GM23338 (cell line): ENCODE data around the gene SETD1A. TPM values are rescaled to one million over a fixed set of nuclear protein-coding genes. Genes with fewer than 3 reads are reported as not detected.

Source experiments
- ATAC-seq: fragments of 200-7000 bp; cut with Tn5 transposase; 3 replicates; pipeline ENCODE4 v1.9.1; 2020
- DNase-seq: peaks from one replicate; pipeline ENCODE4 v3.0.0-alpha.2; 2015; ENCODE audit warnings: low spot score
- H2AFZ ChIP-seq: fragments of 200-600 bp; sonication (generic); 2 replicates; pipeline ENCODE4 v1.8.0; 2016; ENCODE audit warnings: antibody characterized with exemption, mild to moderate bottlenecking, moderate library complexity
- H3F3A ChIP-seq: fragments of 200-600 bp; sonication (generic); replicated peaks from 2 replicates; pipeline ENCODE4 v1.8.0; 2017; ENCODE audit warnings: antibody characterized with exemption, mixed run types, low read depth
- H3K27ac ChIP-seq: fragments of 200-600 bp; sonication (generic); 2 replicates; pipeline ENCODE4 v1.6.1; 2016; ENCODE audit warnings: low read depth
- H3K27me3 ChIP-seq: fragments of 200-600 bp; sonication (generic); 2 replicates; pipeline ENCODE4 v1.8.0; 2016; ENCODE audit warnings: mild to moderate bottlenecking, mixed run types, moderate library complexity; ENCODE audit not compliant: insufficient read depth
- H3K36me3 ChIP-seq: fragments of 200-600 bp; sonication (generic); 2 replicates; pipeline ENCODE4 v1.8.0; 2016; ENCODE audit warnings: mild to moderate bottlenecking; ENCODE audit not compliant: insufficient read depth
- H3K4me1 ChIP-seq: fragments of 200-600 bp; sonication (generic); 2 replicates; pipeline ENCODE4 v1.8.0; 2016; ENCODE audit warnings: mild to moderate bottlenecking, moderate library complexity; ENCODE audit not compliant: insufficient read depth
- H3K4me2 ChIP-seq: fragments of 200-600 bp; sonication (generic); 2 replicates; pipeline ENCODE4 v1.7.1; 2017; ENCODE audit warnings: mixed run types
- H3K4me3 ChIP-seq: fragments of 200-600 bp; sonication (generic); 2 replicates; pipeline ENCODE4 v1.6.1; 2016; ENCODE audit warnings: mixed run types
- H3K79me2 ChIP-seq: fragments of 200-600 bp; sonication (generic); replicated peaks from 2 replicates; pipeline ENCODE4 v1.8.0; 2017; ENCODE audit warnings: mild to moderate bottlenecking; ENCODE audit not compliant: insufficient read depth
- H3K9me2 ChIP-seq: fragments of 200-600 bp; sonication (generic); 2 replicates; pipeline ENCODE4 v1.8.0; 2017; ENCODE audit not compliant: insufficient read depth
- H4K20me1 ChIP-seq: fragments of 200-600 bp; sonication (generic); replicated peaks from 2 replicates; pipeline ENCODE4 v1.8.0; 2017; ENCODE audit warnings: mild to moderate bottlenecking; ENCODE audit not compliant: insufficient read depth
- H3K27ac Mint-ChIP-seq: 2 replicates; pipeline ENCODE4 v1.8.0; 2020; ENCODE audit warnings: inconsistent platforms, mild to moderate bottlenecking, moderate library complexity, mixed read lengths
- H3K27me3 Mint-ChIP-seq: 3 replicates; pipeline ENCODE4 v1.8.0; 2022; ENCODE audit warnings: low read depth, mild to moderate bottlenecking, moderate library complexity, mixed read lengths, inconsistent platforms; ENCODE audit not compliant: insufficient read depth, poor library complexity
- H3K36me3 Mint-ChIP-seq: 3 replicates; pipeline ENCODE4 v1.8.0; 2021; ENCODE audit warnings: low read depth, mild to moderate bottlenecking, inconsistent platforms, moderate library complexity, mixed read lengths
- H3K4me1 Mint-ChIP-seq: 3 replicates; pipeline ENCODE4 v1.8.0; 2020; ENCODE audit warnings: mild to moderate bottlenecking, inconsistent platforms, mixed read lengths
- H3K4me3 Mint-ChIP-seq: 3 replicates; pipeline ENCODE4 v1.8.0; 2021; ENCODE audit warnings: moderate library complexity, mild to moderate bottlenecking, inconsistent platforms, mixed read lengths
- H3K9me3 Mint-ChIP-seq: 3 replicates; pipeline ENCODE4 v1.8.0; 2020; ENCODE audit warnings: moderate library complexity, mild to moderate bottlenecking, inconsistent platforms, mixed read lengths
- CREB1 ChIP-seq: fragments of 250-450 bp; sonication (Bioruptor Pico); IDR thresholded peaks from 2 replicates; pipeline ENCODE4 v1.5.0; 2020; ENCODE audit warnings: low read depth, mild to moderate bottlenecking, moderate library complexity
- ETS1 ChIP-seq: IDR thresholded peaks from 2 replicates; pipeline ENCODE4 v1.6.1; 2016; ENCODE audit warnings: antibody characterized with exemption
- JUNB ChIP-seq: IDR thresholded peaks from one replicate; pipeline ENCODE4 v1.6.1; 2016; ENCODE audit warnings: antibody characterized with exemption; ENCODE audit not compliant: unreplicated experiment
- NANOG ChIP-seq: IDR thresholded peaks from 2 replicates; pipeline ENCODE4 v1.6.1; 2016; ENCODE audit warnings: antibody characterized with exemption, borderline replicate concordance
- POLR2AphosphoS5 ChIP-seq: IDR thresholded peaks from 2 replicates; pipeline ENCODE4 v1.6.1; 2016; ENCODE audit warnings: antibody characterized with exemption, low read depth
- REST ChIP-seq: IDR thresholded peaks from one replicate; pipeline ENCODE4 v1.6.1; 2018; ENCODE audit warnings: antibody characterized with exemption; ENCODE audit not compliant: unreplicated experiment
- STAT1 ChIP-seq: IDR thresholded peaks from one replicate; pipeline ENCODE4 v1.6.1; 2016; ENCODE audit warnings: antibody characterized with exemption; ENCODE audit not compliant: unreplicated experiment
- ZNF114 ChIP-seq: fragments of 250-450 bp; sonication (Bioruptor Pico); IDR thresholded peaks from 2 replicates; pipeline ENCODE4 v1.5.0; 2020; ENCODE audit warnings: mild to moderate bottlenecking, moderate library complexity
- ZNF331 ChIP-seq: fragments of 250-450 bp; sonication (Bioruptor Pico); IDR thresholded peaks from 2 replicates; pipeline ENCODE4 v1.5.0; 2020; ENCODE audit warnings: low read depth, mild to moderate bottlenecking, moderate library complexity
- ZNF462 ChIP-seq: fragments of 250-450 bp; sonication (Bioruptor Pico); IDR thresholded peaks from 2 replicates; pipeline ENCODE4 v1.5.0; 2020; ENCODE audit warnings: mild to moderate bottlenecking, moderate library complexity
- polyA plus RNA-seq: library from polyadenylated mRNA; unstranded; fragments of >200 nt; fragmentation: Nextera tagmentation; extraction: Ambion mirVana; gene quantifications from 2 replicates; pipeline ENCODE4 v1.2.1, GENCODE V29; 2016
- total RNA-seq: library from RNA; depleted of rRNA; stranded (reverse); fragments of >200 nt; shearing (Covaris generic); gene quantifications from 2 replicates; pipeline ENCODE4 v1.2.3, GENCODE V29; 2014

The SETD1A gene
- total and polyA plus RNA-seq, 2 experiments from 2014 or later: 10.8 to 21.9 TPM

GRCh38 chr16:30947541-30947858 lies 10.1 kb upstream of the SETD1A start:
- H3K4me1 ChIP-seq: peaks cover 8% of the 10 kb centered on the region
- Mint-ChIP-seq H3K4me3 (peak overlapping the region; percentile 79), H3K4me1 (peaks cover 32% of the 10 kb centered on the region), H3K9me3 (no peaks in the 10 kb centered on the region), H3K27me3 (peaks cover 25% of the 10 kb centered on the region), H3K27ac (peak overlapping the region; percentile 99), H3K36me3 (peaks cover 33% of the 10 kb centered on the region)
- peaks cover 22% of the 10 kb centered on the region for H3F3A ChIP-seq
- H3K27me3 ChIP-seq: no peaks in the 10 kb centered on the region
- no peaks in the 10 kb centered on the region for H3K9me2 ChIP-seq
- H2AFZ ChIP-seq: no peak overlapping the region
- peaks cover 15% of the 10 kb centered on the region; the same call in 1 of the 2 replicates for H3K79me2 ChIP-seq
- H3K4me3 ChIP-seq: peak overlapping the region; percentile 63
- H3K4me2 ChIP-seq: peak overlapping the region; percentile 88
- H3K27ac ChIP-seq: peak overlapping the region; percentile 95
- peaks cover 16% of the 10 kb centered on the region for H3K36me3 ChIP-seq
- peak; percentile 65 for DNase-seq
- ATAC-seq: peak; percentile 0; the same call in 2 of the 3 replicates
- no peak for TF ChIP-seq POLR2AphosphoS5
- TF ChIP-seq CREB1 (CRISPR knock-in tag): no peak
- TF ChIP-seq JUNB: no peak
- peaks cover 9% of the 10 kb centered on the region for H4K20me1 ChIP-seq

- H3K4me1 ChIP-seq: peaks cover 7% of the 10 kb centered on the region; the same call in 1 of the 2 replicates
- Mint-ChIP-seq H3K27me3 (peaks cover 19% of the 10 kb centered on the region), H3K27ac (peak overlapping the region; percentile 99), H3K9me3 (no peaks in the 10 kb centered on the region), H3K4me3 (peak overlapping the region; percentile 88), H3K4me1 (peaks cover 28% of the 10 kb centered on the region), H3K36me3 (peaks cover 27% of the 10 kb centered on the region)
- H3K4me2 ChIP-seq: peak overlapping the region; percentile 98
- peaks cover 12% of the 10 kb centered on the region for H3K36me3 ChIP-seq
- peak; percentile 74 for ATAC-seq
- H4K20me1 ChIP-seq: peaks cover 9% of the 10 kb centered on the region
- no peaks in the 10 kb centered on the region for H3K9me2 ChIP-seq
- H3K4me3 ChIP-seq: peak overlapping the region; percentile 92
- H3F3A ChIP-seq: peaks cover 18% of the 10 kb centered on the region
- DNase-seq: peak; percentile 100
- H3K27me3 ChIP-seq: no peaks in the 10 kb centered on the region
- no peak overlapping the region for H2AFZ ChIP-seq
- peaks cover 10% of the 10 kb centered on the region; the same call in 1 of the 2 replicates for H3K79me2 ChIP-seq
- H3K27ac ChIP-seq: peak overlapping the region; percentile 100
- TF ChIP-seq ZNF462 (CRISPR knock-in tag) (no peak), NANOG (no peak), CREB1 (CRISPR knock-in tag) (peak; percentile 84), ZNF114 (CRISPR knock-in tag) (no peak), REST (no peak), ETS1 (0 out of 2 replicates have a peak, but pooled peaks have one; percentile 26), ZNF331 (CRISPR knock-in tag) (no peak), POLR2AphosphoS5 (peak; percentile 31), STAT1 (no peak)
Measured at GRCh38 chr16:30947859-30948666, 9.5 kb upstream of the SETD1A start.
